ENCODE results near the gene KLK2.

KLK2 gene

DNA sequence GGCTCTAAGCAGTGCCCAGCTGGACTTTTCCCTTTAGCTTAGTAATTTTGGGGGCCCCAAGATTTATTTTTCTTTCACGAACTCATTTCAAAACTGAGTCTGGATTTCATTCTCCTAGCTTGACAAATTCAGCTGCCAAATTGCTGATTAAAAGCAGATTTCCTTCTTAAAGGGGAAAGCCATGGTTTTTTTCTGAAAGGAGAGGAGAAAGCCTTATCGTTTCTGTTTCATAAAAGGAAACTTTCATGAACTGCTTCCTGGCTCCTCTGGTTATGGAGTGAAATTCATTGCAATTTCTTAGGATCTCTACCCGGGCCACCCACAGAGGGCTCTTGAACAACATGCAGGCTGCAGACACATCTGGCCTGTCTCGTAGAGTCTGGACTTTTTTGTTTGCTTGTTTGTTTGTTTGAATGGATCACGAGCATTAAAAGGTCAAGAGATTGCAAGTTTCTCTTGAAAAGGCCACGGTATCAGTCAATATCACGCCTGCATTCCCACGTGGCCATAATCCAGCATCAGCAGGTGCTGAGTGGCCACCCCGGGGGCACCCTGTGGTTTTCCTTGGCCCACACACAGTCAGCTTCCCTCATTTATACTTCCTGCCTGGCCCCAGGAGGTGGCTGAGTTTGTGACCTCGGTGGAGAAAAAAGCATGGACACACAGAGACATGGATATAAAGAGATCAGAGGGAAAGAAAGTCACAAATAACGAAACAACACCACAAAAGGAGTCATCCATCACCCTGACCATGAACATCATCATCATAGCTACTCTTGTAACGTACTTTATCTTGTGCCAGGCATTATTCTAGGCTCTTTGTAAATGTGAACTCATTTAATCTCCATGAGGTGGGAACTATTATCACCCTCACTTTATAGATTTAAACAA lies 48.4 kb downstream of the KLK2 start:
- FAIRE-seq (no peak), DNase-seq (ENCODE audit: low spot score) (no peak)

DNA sequence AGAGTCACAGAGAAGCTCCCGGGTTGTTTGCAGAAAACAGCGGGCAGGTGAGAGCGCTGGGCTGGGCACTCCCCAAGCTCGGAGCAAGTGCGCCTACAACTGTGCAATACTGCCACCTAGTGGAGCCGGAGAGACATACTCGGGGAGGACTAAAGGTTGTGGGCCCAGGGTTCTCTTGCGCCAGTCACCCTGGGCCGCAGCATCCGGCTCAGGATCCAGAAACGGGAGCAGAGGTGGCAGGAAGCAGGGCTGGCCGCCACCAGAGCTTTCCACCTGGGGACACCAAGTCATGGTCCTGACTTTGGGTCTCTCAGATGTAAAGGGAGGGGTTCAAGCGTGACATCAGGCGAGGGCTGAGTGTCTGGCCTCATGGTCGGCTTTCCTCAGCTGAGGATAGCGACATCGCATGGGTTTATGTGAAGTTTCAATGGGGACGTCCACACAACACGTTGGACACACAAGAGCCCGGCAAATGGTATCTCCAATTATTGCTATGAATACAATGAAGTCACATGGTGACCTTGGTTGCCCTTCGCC lies 49.1 kb downstream of the KLK2 start:
- FAIRE-seq, result peak; percentile 55
- DNase-seq (ENCODE audit: low spot score), result peak; percentile 90

GRCh38 chr19:50924586-50924985 lies 51.3 kb downstream of the KLK2 start:
- FAIRE-seq (no peak), DNase-seq (ENCODE audit: low spot score) (no peak)

- no peak for FAIRE-seq
These were observed 52.5 kb downstream of the KLK2 start for GRCh38 chr19:50925734-50926133.

DNA sequence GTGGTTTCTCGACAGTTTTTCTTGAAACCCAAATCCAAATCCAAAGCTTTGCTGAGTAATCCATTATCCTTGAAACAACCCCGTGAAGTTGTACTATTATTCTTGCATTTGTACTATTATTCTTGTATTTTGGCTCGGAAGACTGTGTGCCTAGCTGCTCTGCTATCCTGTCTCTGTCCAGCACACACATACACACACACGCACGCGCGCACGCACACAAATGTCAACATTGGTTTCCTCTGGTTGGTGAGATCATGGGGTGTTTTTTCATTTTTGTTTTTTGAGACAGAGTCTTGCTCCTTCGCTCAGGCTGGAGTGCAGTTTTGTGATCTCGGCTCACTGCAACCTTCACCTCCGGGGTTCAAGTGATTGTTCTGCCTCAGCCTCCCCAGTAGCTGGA lies 52.9 kb downstream of the KLK2 start:
- FAIRE-seq (no peak), DNase-seq (ENCODE audit: low spot score) (no peak)

More at GRCh38 chr19:50925734-50926133, 52.5 kb downstream of the KLK2 start:
- no peak for DNase-seq (ENCODE audit: low spot score)

- DNase-seq (ENCODE audit: low spot score), result no peak
- no peak for FAIRE-seq
These were observed 55.6 kb downstream of the KLK2 start for GRCh38 chr19:50928831-50929230.

Data from urothelium cell line (cell line).